ENCODE data around the gene TOX2.

GRCh38 chr20:43987531-43987930 lies 72.9 kb downstream of the TOX2 start:
- TF ChIP-seq PRDM10 (tag by site-specific recombination; IDR thresholded peaks at IDR 0.05) = no peak
- TF ChIP-seq CTCF (tag by site-specific recombination; IDR thresholded peaks at IDR 0.05) = no peak
- no peak for TF ChIP-seq HOXA7 (CRISPR knock-in tag; IDR thresholded peaks at IDR 0.05; ENCODE audit: borderline replicate concordance)
- no peak for TF ChIP-seq REST (tag by site-specific recombination; IDR thresholded peaks at IDR 0.05)
- no peak for TF ChIP-seq ZNF266 (tag by site-specific recombination; IDR thresholded peaks at IDR 0.05; ENCODE audit: low read depth)

Data from HEK293 (cell line).